SK-N-SH treated with all-trans-retinoic acid at 6 μM for 48 hours (cell line): ENCODE results near the gene FAM229A.

Experiments used
- ATAC-seq: fragments of 200-7000 bp; cut with Tn5 transposase; 3 replicates; pipeline ENCODE4 v1.9.1; 2020; ENCODE audit warnings: mild to moderate bottlenecking, moderate library complexity
- ARNTL ChIP-seq: fragments of 450-650 bp; formaldehyde crosslinking; IDR thresholded peaks from 2 replicates; pipeline ENCODE4 v1.5.0; 2020; ENCODE audit warnings: low read depth, mild to moderate bottlenecking, moderate library complexity, borderline replicate concordance
- BACH2 ChIP-seq: fragments of 250-450 bp; sonication (Bioruptor Pico); IDR thresholded peaks from 2 replicates; pipeline ENCODE4 v1.9.0; 2021; ENCODE audit warnings: mild to moderate bottlenecking, borderline replicate concordance
- CREB5 ChIP-seq: fragments of 250-450 bp; sonication (Bioruptor Pico); IDR thresholded peaks from 2 replicates; pipeline ENCODE4 v1.5.1; 2020; ENCODE audit warnings: low read depth, mild to moderate bottlenecking, moderate library complexity
- CSDC2 ChIP-seq: fragments of 250-450 bp; sonication (Bioruptor Pico); IDR thresholded peaks from 2 replicates; pipeline ENCODE4 v1.5.0; 2020; ENCODE audit warnings: mild to moderate bottlenecking, moderate library complexity
- ESRRG ChIP-seq: fragments of 250-450 bp; sonication (Bioruptor Pico); IDR thresholded peaks from 2 replicates; pipeline ENCODE4 v1.6.1; 2021; ENCODE audit warnings: mild to moderate bottlenecking
- GLIS3 ChIP-seq: fragments of 250-450 bp; sonication (Bioruptor Pico); IDR thresholded peaks from 2 replicates; pipeline ENCODE4 v1.5.0; 2020; ENCODE audit warnings: mild to moderate bottlenecking, moderate library complexity
- ISL1 ChIP-seq: fragments of 250-450 bp; sonication (Bioruptor Pico); IDR thresholded peaks from 2 replicates; pipeline ENCODE4 v2.1.2; 2022; ENCODE audit warnings: mild to moderate bottlenecking, moderate library complexity
- PATZ1 ChIP-seq: fragments of 250-450 bp; sonication (Bioruptor Pico); IDR thresholded peaks from 2 replicates; pipeline ENCODE4 v1.8.0; 2020; ENCODE audit warnings: mild to moderate bottlenecking, moderate library complexity, borderline replicate concordance
- RARB ChIP-seq: fragments of 250-450 bp; sonication (Bioruptor Pico); IDR thresholded peaks from 2 replicates; pipeline ENCODE4 v1.8.0; 2021; ENCODE audit warnings: mild to moderate bottlenecking, moderate library complexity
- SNAI2 ChIP-seq: fragments of 250-450 bp; sonication (Bioruptor Pico); IDR thresholded peaks from 2 replicates; pipeline ENCODE4 v1.5.0; 2020; ENCODE audit warnings: mild to moderate bottlenecking, moderate library complexity
- TCF4 ChIP-seq: fragments of 250-450 bp; sonication (Bioruptor Pico); IDR thresholded peaks from 2 replicates; pipeline ENCODE4 v1.8.0; 2021; ENCODE audit warnings: mild to moderate bottlenecking, moderate library complexity, borderline replicate concordance
- TOX ChIP-seq: fragments of 250-450 bp; sonication (Bioruptor Pico); IDR thresholded peaks from 2 replicates; pipeline ENCODE4 v1.8.0; 2021; ENCODE audit warnings: mild to moderate bottlenecking, moderate library complexity, borderline replicate concordance
- ZC3H10 ChIP-seq: fragments of 250-450 bp; sonication (Bioruptor Pico); IDR thresholded peaks from 2 replicates; pipeline ENCODE4 v1.5.1; 2021; ENCODE audit warnings: mild to moderate bottlenecking, moderate library complexity
- ZFP30 ChIP-seq: fragments of 450-650 bp; formaldehyde crosslinking; IDR thresholded peaks from 2 replicates; pipeline ENCODE4 v1.5.0; 2022; ENCODE audit warnings: mild to moderate bottlenecking, moderate library complexity
- ZNF565 ChIP-seq: fragments of 450-650 bp; formaldehyde crosslinking; conservative IDR thresholded peaks from 2 replicates; pipeline ENCODE4 v1.5.0; 2020; ENCODE audit warnings: low read depth, mild to moderate bottlenecking, moderate library complexity
- ZNF70 ChIP-seq: fragments of 450-650 bp; formaldehyde crosslinking; IDR thresholded peaks from 2 replicates; pipeline ENCODE4 v1.5.0; 2020; ENCODE audit warnings: mild to moderate bottlenecking, moderate library complexity
- ZNF8 ChIP-seq: fragments of 450-650 bp; formaldehyde crosslinking; IDR thresholded peaks from 2 replicates; pipeline ENCODE4 v1.5.0; 2020; ENCODE audit warnings: mild to moderate bottlenecking, moderate library complexity
- TF ChIP-seq, protein P1 (sequence below): fragments of 250-450 bp; sonication (Bioruptor Pico); IDR thresholded peaks from 2 replicates; pipeline ENCODE4 v1.5.1; 2021; ENCODE audit warnings: mild to moderate bottlenecking, moderate library complexity
- TF ChIP-seq, protein P2 (sequence below): fragments of 250-450 bp; sonication (Bioruptor Pico); IDR thresholded peaks from 2 replicates; pipeline ENCODE4 v1.5.0; 2020; ENCODE audit warnings: mild to moderate bottlenecking, moderate library complexity
- TF ChIP-seq, protein P3 (sequence below): fragments of 250-450 bp; sonication (Bioruptor Pico); IDR thresholded peaks from 2 replicates; pipeline ENCODE4 v1.8.0; 2021; ENCODE audit warnings: low read depth, mild to moderate bottlenecking, moderate library complexity, borderline replicate concordance

The FAM229A gene

GRCh38 chr1:32338637-32339145 lies 23.6 kb downstream of the FAM229A start (continued):
- TF ChIP-seq, protein P1, sequence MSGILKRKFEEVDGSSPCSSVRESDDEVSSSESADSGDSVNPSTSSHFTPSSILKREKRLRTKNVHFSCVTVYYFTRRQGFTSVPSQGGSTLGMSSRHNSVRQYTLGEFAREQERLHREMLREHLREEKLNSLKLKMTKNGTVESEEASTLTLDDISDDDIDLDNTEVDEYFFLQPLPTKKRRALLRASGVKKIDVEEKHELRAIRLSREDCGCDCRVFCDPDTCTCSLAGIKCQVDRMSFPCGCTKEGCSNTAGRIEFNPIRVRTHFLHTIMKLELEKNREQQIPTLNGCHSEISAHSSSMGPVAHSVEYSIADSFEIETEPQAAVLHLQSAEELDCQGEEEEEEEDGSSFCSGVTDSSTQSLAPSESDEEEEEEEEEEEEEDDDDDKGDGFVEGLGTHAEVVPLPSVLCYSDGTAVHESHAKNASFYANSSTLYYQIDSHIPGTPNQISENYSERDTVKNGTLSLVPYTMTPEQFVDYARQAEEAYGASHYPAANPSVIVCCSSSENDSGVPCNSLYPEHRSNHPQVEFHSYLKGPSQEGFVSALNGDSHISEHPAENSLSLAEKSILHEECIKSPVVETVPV (CRISPR knock-in tag), result no peak
- TF ChIP-seq ESRRG (CRISPR knock-in tag) (no peak), RARB (CRISPR knock-in tag) (no peak), TOX (CRISPR knock-in tag) (no peak), ZNF565 (CRISPR knock-in tag) (no peak), PATZ1 (CRISPR knock-in tag) (no peak)

DNA sequence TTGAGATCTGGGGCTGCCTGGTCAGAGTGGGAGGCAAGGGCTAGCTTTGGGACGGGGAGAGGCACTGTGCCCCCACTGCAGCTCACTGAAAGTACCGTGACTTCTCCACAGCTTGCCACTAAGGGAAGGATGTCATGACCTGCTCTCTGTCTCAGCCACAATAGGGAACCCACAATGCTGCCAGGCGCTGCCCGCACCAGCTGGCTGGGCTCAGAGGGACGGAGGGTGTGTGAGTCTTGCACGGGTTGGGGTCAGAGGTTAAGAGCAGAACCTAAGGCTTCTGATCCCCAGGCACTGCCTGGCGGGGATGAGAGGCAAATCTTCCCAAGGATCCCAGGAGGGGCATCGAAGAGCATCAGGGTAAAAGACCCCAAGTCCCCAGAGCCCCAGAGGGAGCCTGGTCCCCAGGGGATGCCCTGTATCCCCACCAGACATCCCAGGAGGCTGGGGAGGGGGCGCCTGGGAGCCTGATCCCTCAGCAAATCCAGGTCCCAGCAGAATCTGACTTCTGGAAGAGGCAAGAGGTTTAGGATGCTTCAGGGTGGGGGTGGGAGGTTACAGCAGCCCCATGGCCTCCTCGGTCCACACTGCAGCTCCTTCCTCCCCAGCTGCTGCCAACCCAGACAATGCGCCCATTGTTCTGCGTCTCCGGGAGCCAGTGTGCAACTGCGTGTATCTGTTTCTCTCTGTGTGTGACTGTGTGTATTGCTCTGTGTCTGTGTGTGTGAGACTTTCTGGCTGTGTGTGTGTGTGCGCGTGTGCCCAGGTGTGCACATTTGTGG lies 24.2 kb downstream of the FAM229A start:
- TF ChIP-seq CREB5 (CRISPR knock-in tag) (no peak), PATZ1 (CRISPR knock-in tag) (no peak), ESRRG (CRISPR knock-in tag) (no peak)
- TF ChIP-seq, protein P2, sequence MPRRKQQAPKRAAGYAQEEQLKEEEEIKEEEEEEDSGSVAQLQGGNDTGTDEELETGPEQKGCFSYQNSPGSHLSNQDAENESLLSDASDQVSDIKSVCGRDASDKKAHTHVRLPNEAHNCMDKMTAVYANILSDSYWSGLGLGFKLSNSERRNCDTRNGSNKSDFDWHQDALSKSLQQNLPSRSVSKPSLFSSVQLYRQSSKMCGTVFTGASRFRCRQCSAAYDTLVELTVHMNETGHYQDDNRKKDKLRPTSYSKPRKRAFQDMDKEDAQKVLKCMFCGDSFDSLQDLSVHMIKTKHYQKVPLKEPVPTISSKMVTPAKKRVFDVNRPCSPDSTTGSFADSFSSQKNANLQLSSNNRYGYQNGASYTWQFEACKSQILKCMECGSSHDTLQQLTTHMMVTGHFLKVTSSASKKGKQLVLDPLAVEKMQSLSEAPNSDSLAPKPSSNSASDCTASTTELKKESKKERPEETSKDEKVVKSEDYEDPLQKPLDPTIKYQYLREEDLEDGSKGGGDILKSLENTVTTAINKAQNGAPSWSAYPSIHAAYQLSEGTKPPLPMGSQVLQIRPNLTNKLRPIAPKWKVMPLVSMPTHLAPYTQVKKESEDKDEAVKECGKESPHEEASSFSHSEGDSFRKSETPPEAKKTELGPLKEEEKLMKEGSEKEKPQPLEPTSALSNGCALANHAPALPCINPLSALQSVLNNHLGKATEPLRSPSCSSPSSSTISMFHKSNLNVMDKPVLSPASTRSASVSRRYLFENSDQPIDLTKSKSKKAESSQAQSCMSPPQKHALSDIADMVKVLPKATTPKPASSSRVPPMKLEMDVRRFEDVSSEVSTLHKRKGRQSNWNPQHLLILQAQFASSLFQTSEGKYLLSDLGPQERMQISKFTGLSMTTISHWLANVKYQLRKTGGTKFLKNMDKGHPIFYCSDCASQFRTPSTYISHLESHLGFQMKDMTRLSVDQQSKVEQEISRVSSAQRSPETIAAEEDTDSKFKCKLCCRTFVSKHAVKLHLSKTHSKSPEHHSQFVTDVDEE (CRISPR knock-in tag), result no peak
- TF ChIP-seq, all 23 proteins: peak for 0
- ATAC-seq, result no peak

DNA sequence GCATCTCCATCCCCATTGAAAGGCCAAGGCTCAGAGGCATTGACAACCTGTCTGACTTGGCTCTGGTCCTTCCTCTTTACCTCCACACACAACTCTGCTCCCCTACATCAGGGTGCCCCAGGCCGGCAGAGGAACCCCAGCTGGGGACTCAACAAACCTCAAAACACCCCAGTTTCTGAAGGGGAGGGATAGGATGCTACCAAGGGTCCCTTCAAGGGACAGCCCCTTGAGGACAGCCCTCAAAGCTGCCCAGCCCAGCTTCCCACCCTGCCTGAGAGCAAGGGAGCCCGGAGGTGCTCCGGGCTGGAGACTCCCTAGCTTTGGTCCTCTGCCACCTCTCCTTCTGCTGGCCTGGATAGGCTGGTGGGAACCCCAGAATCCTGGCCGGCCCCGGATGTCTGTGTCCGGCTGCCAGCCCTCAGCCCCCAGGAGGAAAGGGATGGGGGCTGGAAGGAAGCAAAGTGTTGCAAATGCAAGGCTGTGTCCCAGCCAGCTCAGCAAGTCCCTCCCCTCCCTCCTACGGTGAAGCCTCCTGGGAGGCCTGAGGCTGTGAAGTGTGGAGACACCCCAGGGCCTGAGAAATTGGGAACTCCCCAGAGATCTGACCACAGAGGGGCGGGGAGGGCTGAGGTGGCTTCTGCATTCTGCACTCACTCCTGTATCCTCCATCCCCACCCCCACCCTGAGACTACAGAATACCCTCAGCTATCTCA lies 25.2 kb downstream of the FAM229A start:
- TF ChIP-seq TOX (CRISPR knock-in tag) (no peak), CSDC2 (CRISPR knock-in tag) (no peak), ARNTL (CRISPR knock-in tag) (no peak), SNAI2 (CRISPR knock-in tag) (no peak), ISL1 (no peak), CREB5 (CRISPR knock-in tag) (no peak), TCF4 (no peak), ESRRG (CRISPR knock-in tag) (no peak), ZNF70 (CRISPR knock-in tag) (no peak), GLIS3 (CRISPR knock-in tag) (no peak), ZFP30 (CRISPR knock-in tag) (no peak), ZNF565 (CRISPR knock-in tag) (no peak), RARB (CRISPR knock-in tag) (no peak), BACH2 (CRISPR knock-in tag) (no peak), ZNF8 (CRISPR knock-in tag) (no peak), ZC3H10 (CRISPR knock-in tag) (no peak)
- TF ChIP-seq, protein P1 (CRISPR knock-in tag), result no peak
- TF ChIP-seq, protein P3, sequence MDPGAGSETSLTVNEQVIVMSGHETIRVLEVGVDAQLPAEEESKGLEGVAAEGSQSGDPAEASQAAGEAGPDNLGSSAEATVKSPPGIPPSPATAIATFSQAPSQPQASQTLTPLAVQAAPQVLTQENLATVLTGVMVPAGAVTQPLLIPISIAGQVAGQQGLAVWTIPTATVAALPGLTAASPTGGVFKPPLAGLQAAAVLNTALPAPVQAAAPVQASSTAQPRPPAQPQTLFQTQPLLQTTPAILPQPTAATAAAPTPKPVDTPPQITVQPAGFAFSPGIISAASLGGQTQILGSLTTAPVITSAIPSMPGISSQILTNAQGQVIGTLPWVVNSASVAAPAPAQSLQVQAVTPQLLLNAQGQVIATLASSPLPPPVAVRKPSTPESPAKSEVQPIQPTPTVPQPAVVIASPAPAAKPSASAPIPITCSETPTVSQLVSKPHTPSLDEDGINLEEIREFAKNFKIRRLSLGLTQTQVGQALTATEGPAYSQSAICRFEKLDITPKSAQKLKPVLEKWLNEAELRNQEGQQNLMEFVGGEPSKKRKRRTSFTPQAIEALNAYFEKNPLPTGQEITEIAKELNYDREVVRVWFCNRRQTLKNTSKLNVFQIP (CRISPR knock-in tag), result no peak
- no peak for ATAC-seq
